H1 (cell line): ENCODE results near the gene NHSL2. TPM values are rescaled to one million over a fixed set of nuclear protein-coding genes. Genes with fewer than 3 reads are reported as not detected.

Experiments
- CTCF ChIA-PET: fragments of 300-600 bp; sonication (Branson Sonifier 250); formaldehyde crosslinking; loops from one replicate; lab custom pipeline; 2021; ENCODE audit not compliant: partially characterized antibody; lab: Charles Lee
- POLR2A ChIA-PET: fragments of 300-600 bp; sonication (Branson Sonifier 250); formaldehyde crosslinking; loops from one replicate; lab custom pipeline; 2021; ENCODE audit warnings: inconsistent platforms; ENCODE audit not compliant: partially characterized antibody; lab: Charles Lee
- DNase-seq, 2 experiments: peaks; one replicate each; pipeline versions ENCODE4 v3.0.0 to v3.0.0-alpha.2; 2010 to 2022; ENCODE audit warnings: low spot score in 2 of 2, low read depth in 1 of 2, mixed read lengths in 1 of 2
- FAIRE-seq: peaks from 2 replicates; lab custom pipeline; 2011; peaks lifted over from hg19 to GRCh38; lab: Jason Lieb, UNC
- H2AFZ ChIP-seq: 2 replicates; pipeline ENCODE4 v1.8.1; 2012; ENCODE audit warnings: low read length, inconsistent platforms
- H2AK5ac ChIP-seq: 2 replicates; pipeline ENCODE4 v1.6.1; 2013; ENCODE audit warnings: low read depth, low read length
- H2BK120ac ChIP-seq: replicated peaks from 2 replicates; pipeline ENCODE3; 2013; ENCODE audit warnings: low read depth, low read length, inconsistent platforms
- H2BK12ac ChIP-seq: 2 replicates; pipeline ENCODE4 v1.6.1; 2013; ENCODE audit warnings: low read depth, low read length
- H2BK15ac ChIP-seq: 2 replicates; pipeline ENCODE4 v1.6.1; 2013; ENCODE audit warnings: low read length
- H2BK20ac ChIP-seq: 2 replicates; pipeline ENCODE4 v1.6.1; 2013; ENCODE audit warnings: low read length
- H2BK5ac ChIP-seq: 2 replicates; pipeline ENCODE4 v1.6.1; 2013; ENCODE audit warnings: low read depth, low read length
- H3K14ac ChIP-seq: 2 replicates; pipeline ENCODE4 v1.6.1; 2013; ENCODE audit warnings: inconsistent platforms; ENCODE audit not compliant: insufficient read length
- H3K18ac ChIP-seq: 2 replicates; pipeline ENCODE4 v1.6.1; 2013; ENCODE audit warnings: low read length; ENCODE audit errors: extremely low read depth
- H3K23ac ChIP-seq: 2 replicates; pipeline ENCODE4 v1.6.1; 2013; ENCODE audit warnings: inconsistent platforms; ENCODE audit not compliant: insufficient read length
- H3K23me2 ChIP-seq: 2 replicates; pipeline ENCODE4 v1.6.1; 2013; ENCODE audit warnings: low read depth, low read length
- H3K27ac ChIP-seq: 2 replicates; pipeline ENCODE4 v1.6.1; 2011; ENCODE audit warnings: low read depth, low read length, inconsistent platforms
- H3K27me3 ChIP-seq, 4 experiments: replicated peaks in 1 of 4; 1 replicate in 1 of 4; 2 replicates in 3 of 4; pipeline versions ENCODE4 v1.6.1 to v1.8.1; 2011 to 2013; ENCODE audit warnings: low read length in 3 of 4, mild to moderate bottlenecking in 3 of 4, inconsistent platforms in 2 of 4, mixed read lengths in 2 of 4, moderate library complexity in 1 of 4; ENCODE audit not compliant: control insufficient read depth in 3 of 4, insufficient read depth in 3 of 4; ENCODE audit errors: extremely low read depth in 1 of 4
- H3K36me3 ChIP-seq, 4 experiments: 2 replicates each; pipeline versions ENCODE4 v1.6.1 to v1.8.1; 2011 to 2013; ENCODE audit warnings: mild to moderate bottlenecking in 4 of 4, low read length in 3 of 4, moderate library complexity in 2 of 4, control low read depth in 1 of 4, inconsistent platforms in 1 of 4; ENCODE audit not compliant: insufficient read depth in 4 of 4, control insufficient read depth in 2 of 4
- H3K4ac ChIP-seq: replicated peaks from 2 replicates; pipeline ENCODE3; 2013; ENCODE audit warnings: low read length, low read depth, mixed read lengths, inconsistent platforms; ENCODE audit not compliant: insufficient read length
- H3K4me1 ChIP-seq, 4 experiments: replicated peaks in 1 of 4; 1 replicate in 1 of 4; 2 replicates in 3 of 4; pipeline versions ENCODE4 v1.6.1 to v1.8.1; 2011 to 2013; ENCODE audit warnings: low read length in 3 of 4, inconsistent platforms in 2 of 4, mixed read lengths in 1 of 4; ENCODE audit not compliant: insufficient read depth in 4 of 4, control insufficient read depth in 3 of 4
- H3K4me2 ChIP-seq, 2 experiments: 2 replicates each; pipeline versions ENCODE4 v1.6.1 to v1.8.1; 2011 to 2013; ENCODE audit warnings: low read depth in 2 of 2, low read length in 2 of 2, control low read depth in 1 of 2, inconsistent platforms in 1 of 2, mild to moderate bottlenecking in 1 of 2; ENCODE audit not compliant: insufficient read depth in 1 of 2
- H3K4me3 ChIP-seq, 4 experiments: fragments of 200-600, 300-600 bp in 1 of 4; sonication (generic), shearing (Covaris generic), sonication (Bioruptor Twin) in 1 of 4; 2 replicates each; pipeline versions ENCODE4 v1.5.1 to v1.8.1; 2011 to 2016; ENCODE audit warnings: low read length in 4 of 4, low read depth in 3 of 4, control low read depth in 2 of 4, inconsistent platforms in 2 of 4, mild to moderate bottlenecking in 2 of 4, mixed read lengths in 1 of 4, moderate library complexity in 1 of 4; ENCODE audit not compliant: insufficient read depth in 2 of 4; ENCODE audit errors: extremely low read depth in 1 of 4
- H3K56ac ChIP-seq: replicated peaks from 2 replicates; pipeline ENCODE3; 2013; ENCODE audit warnings: low read depth, mild to moderate bottlenecking, mixed read lengths, low read length, inconsistent platforms; ENCODE audit not compliant: insufficient read length
- H3K79me1 ChIP-seq: 2 replicates; pipeline ENCODE4 v1.6.1; 2013; ENCODE audit warnings: low read depth, low read length, control low read depth
- H3K79me2 ChIP-seq, 2 experiments: 2 replicates each; pipeline versions ENCODE4 v1.6.1 to v1.8.1; 2012 to 2013; ENCODE audit warnings: low read length in 2 of 2, mild to moderate bottlenecking in 2 of 2, inconsistent platforms in 1 of 2; ENCODE audit not compliant: insufficient read depth in 2 of 2, control insufficient read depth in 1 of 2
- H3K9ac ChIP-seq, 4 experiments: replicated peaks in 1 of 4; 1 replicate in 1 of 4; 2 replicates in 3 of 4; pipeline versions ENCODE4 v1.6.1 to v1.8.1; 2011 to 2013; ENCODE audit warnings: low read depth in 3 of 4, low read length in 3 of 4, control low read depth in 2 of 4, mild to moderate bottlenecking in 2 of 4, moderate library complexity in 2 of 4, inconsistent platforms in 1 of 4; ENCODE audit errors: extremely low read depth in 1 of 4
- H3K9me3 ChIP-seq, 2 experiments: 2 replicates each; pipeline versions ENCODE4 v1.6.1 to v1.8.1; 2012 to 2013; ENCODE audit warnings: mild to moderate bottlenecking in 2 of 2, moderate library complexity in 2 of 2, control low read depth in 1 of 2, inconsistent platforms in 1 of 2, low read depth in 1 of 2, low read length in 1 of 2, mixed read lengths in 1 of 2; ENCODE audit not compliant: insufficient read depth in 2 of 2
- H4K20me1 ChIP-seq, 2 experiments: replicated peaks in 1 of 2; 2 replicates each; pipeline versions ENCODE3 to v1.8.1; 2011 to 2013; ENCODE audit warnings: inconsistent platforms in 2 of 2, low read length in 2 of 2, mild to moderate bottlenecking in 1 of 2; ENCODE audit not compliant: insufficient read depth in 2 of 2, control insufficient read depth in 1 of 2
- H4K5ac ChIP-seq: 2 replicates; pipeline ENCODE4 v1.6.1; 2013; ENCODE audit warnings: low read length, low read depth, mixed read lengths, inconsistent platforms; ENCODE audit not compliant: insufficient read length
- H4K8ac ChIP-seq: 2 replicates; pipeline ENCODE4 v1.8.0; 2013; ENCODE audit warnings: mild to moderate bottlenecking, moderate library complexity, low read length, inconsistent platforms; ENCODE audit not compliant: insufficient read depth; ENCODE audit errors: extremely low read depth
- H4K91ac ChIP-seq: replicated peaks from 2 replicates; pipeline ENCODE3; 2013; ENCODE audit warnings: low read length, mixed read lengths, inconsistent platforms; ENCODE audit not compliant: insufficient read length
- CHD7 ChIP-seq: fragments of 300-600 bp; sonication (generic); IDR thresholded peaks from 2 replicates; pipeline ENCODE4 v1.7.1; 2012; ENCODE audit warnings: low read length, moderate library complexity, mild to moderate bottlenecking, inconsistent platforms; ENCODE audit not compliant: insufficient replicate concordance
- WGBS, 2 experiments: shearing (Covaris generic) in 1 of 2; methylation state at CpG; one replicate each; pipeline versions ENCODE4 v1.1.6 to v1.1.7; 2013 to 2015; ENCODE audit warnings: low lambda C conversion rate in 2 of 2, mixed read lengths in 2 of 2, inconsistent platforms in 1 of 2, low coverage in 1 of 2, missing lambda C conversion rate in 1 of 2; ENCODE audit not compliant: insufficient replicate concordance in 2 of 2, insufficient coverage in 1 of 2, insufficient read length in 1 of 2; ENCODE audit errors: extremely low coverage in 1 of 2, missing lambda C conversion rate in 1 of 2; 5-methylcytosine and 5-hydroxymethylcytosine counted together
- polyA plus RNA-seq, 7 experiments: library from polyadenylated mRNA; depleted of rRNA in 3 of 7; stranded (reverse) in 5 of 7; unstranded in 2 of 7; fragments of >200 nt in 5 of 7; fragments of 200-250 nt in 2 of 7; gene quantifications; 1 replicate in 5 of 7; 2 replicates in 1 of 7; 4 replicates in 1 of 7; pipeline versions ENCODE4 v1.2.1 to v1.2.3, GENCODE V29; 2011 to 2013; ENCODE audit warnings: missing spikeins in 2 of 7, mixed read lengths in 2 of 7
- total RNA-seq: library from RNA; stranded (reverse); fragmentation: NEBNext Ultra II Directional; extraction: Animal tissue kit (Norgen Biotek cat#: 25700); gene quantifications from 2 replicates; pipeline ENCODE4 v1.2.1, GENCODE V29; 2021

NHSL2 gene
- total and polyA plus RNA-seq, 2 of the 8 experiments (the other 6 are each of a cell fraction or from before 2014, with no cell fraction given): 3.7 to 7.2 TPM

DNA sequence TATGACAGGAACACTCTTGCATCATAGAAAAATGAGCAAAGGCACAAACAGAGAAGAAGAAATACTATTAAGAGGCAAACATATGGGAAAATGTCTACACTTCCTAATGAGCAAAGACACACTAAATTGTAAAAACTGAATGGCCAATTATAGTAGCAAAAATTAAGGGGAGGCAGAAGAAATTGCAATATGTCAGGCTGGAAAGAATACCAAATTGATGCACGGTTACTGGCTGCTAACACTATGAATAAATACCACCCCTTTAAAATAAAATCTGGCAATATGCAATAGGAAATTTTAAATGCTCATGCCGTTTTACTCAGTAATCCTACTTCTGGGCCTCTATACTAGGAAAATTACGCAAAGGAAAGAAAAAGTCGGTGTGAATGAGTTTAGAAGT lies 254.9 kb downstream of the NHSL2 start:
- Histone ChIP-seq H3K27ac (no peak overlapping the region), H3K4me2 (no peak overlapping the region), H3K79me2 (no peaks in the 10 kb centered on the region), H2AFZ (no peak overlapping the region), H4K5ac (no peak overlapping the region), H3K79me1 (no peaks in the 10 kb centered on the region), H2BK120ac (no peak overlapping the region), H4K91ac (no peak overlapping the region), H2BK15ac (no peak overlapping the region), H2AK5ac (no peak overlapping the region), H4K8ac (no peak overlapping the region), H3K18ac (no peak overlapping the region), H3K23ac (no peak overlapping the region), H3K27me3 (no peaks in the 10 kb centered on the region), H2BK20ac (no peak overlapping the region), H3K9ac (no peak overlapping the region), H2BK12ac (no peak overlapping the region), H3K4ac (no peak overlapping the region), H3K23me2 (no peaks in the 10 kb centered on the region), H3K56ac (no peak overlapping the region), H2BK5ac (no peak overlapping the region), H3K4me1 (no peaks in the 10 kb centered on the region), H3K36me3 (no peaks in the 10 kb centered on the region), H3K4me3 (no peak overlapping the region), H3K14ac (no peak overlapping the region), H3K9me3 (no peaks in the 10 kb centered on the region), H4K20me1 (no peaks in the 10 kb centered on the region)
- WGBS, 2 experiments: 89% methylated on average over 4 of the region's 4 CpGs; no CpG with 5 or more reads in 1 of the 2 experiments
- ChIA-PET CTCF (no interaction called here), POLR2A (no interaction called here)
- FAIRE-seq: no peak
- no peak for DNase-seq
- TF ChIP-seq CHD7: no peak
